Measurements from ENCODE around the gene OSBPL6.

OSBPL6 gene

DNA sequence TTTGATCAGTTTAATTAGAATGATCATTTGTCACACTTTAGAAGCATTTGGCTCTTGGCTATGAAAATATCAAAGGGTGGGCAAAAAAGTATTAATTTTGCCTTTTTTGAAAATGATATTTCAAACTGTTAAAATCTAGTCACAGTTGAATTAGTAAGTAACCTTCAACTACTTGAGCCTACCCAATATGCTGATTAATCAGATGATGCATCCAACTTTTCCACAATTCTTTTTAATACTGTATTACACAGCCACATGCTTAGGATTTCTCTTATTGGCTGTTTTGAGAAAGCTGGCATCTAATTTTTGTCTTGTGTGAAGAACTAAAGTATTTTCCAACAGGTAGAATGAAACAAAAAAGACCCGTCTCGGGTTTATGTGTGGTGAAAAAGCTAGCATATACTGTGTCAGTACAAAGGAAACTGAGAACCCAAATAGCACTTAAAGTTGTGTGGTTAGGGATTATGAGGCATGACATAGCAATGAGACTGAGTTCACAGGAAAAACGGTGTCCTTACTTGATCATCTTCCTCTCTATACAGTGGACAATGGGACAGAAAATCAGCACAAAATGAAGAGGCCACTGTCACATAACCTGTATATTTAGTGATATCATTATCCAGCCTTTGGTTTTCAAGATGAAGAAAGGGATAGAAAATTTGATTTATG, 11.7 kb downstream of the OSBPL6 start (continued):
- TF ChIP-seq, protein P1, sequence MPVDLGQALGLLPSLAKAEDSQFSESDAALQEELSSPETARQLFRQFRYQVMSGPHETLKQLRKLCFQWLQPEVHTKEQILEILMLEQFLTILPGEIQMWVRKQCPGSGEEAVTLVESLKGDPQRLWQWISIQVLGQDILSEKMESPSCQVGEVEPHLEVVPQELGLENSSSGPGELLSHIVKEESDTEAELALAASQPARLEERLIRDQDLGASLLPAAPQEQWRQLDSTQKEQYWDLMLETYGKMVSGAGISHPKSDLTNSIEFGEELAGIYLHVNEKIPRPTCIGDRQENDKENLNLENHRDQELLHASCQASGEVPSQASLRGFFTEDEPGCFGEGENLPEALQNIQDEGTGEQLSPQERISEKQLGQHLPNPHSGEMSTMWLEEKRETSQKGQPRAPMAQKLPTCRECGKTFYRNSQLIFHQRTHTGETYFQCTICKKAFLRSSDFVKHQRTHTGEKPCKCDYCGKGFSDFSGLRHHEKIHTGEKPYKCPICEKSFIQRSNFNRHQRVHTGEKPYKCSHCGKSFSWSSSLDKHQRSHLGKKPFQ (tag by site-specific recombination; IDR thresholded peaks at IDR 0.05) = no peak
- no peak for TF ChIP-seq SP3 (tag by site-specific recombination; IDR thresholded peaks at IDR 0.05)
- no peak for TF ChIP-seq ZNF2 (tag by site-specific recombination; IDR thresholded peaks at IDR 0.05)
- TF ChIP-seq ZNF585B (tag by site-specific recombination; IDR thresholded peaks at IDR 0.05) = no peak
- TF ChIP-seq, protein P2, sequence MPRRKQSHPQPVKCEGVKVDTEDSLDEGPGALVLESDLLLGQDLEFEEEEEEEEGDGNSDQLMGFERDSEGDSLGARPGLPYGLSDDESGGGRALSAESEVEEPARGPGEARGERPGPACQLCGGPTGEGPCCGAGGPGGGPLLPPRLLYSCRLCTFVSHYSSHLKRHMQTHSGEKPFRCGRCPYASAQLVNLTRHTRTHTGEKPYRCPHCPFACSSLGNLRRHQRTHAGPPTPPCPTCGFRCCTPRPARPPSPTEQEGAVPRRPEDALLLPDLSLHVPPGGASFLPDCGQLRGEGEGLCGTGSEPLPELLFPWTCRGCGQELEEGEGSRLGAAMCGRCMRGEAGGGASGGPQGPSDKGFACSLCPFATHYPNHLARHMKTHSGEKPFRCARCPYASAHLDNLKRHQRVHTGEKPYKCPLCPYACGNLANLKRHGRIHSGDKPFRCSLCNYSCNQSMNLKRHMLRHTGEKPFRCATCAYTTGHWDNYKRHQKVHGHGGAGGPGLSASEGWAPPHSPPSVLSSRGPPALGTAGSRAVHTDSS (tag by site-specific recombination; IDR thresholded peaks at IDR 0.05) = 0 out of 2 replicates have a peak, but pooled peaks have one; percentile 17
- TF ChIP-seq ZNF629 (tag by site-specific recombination; IDR thresholded peaks at IDR 0.05) = 0 out of 2 replicates have a peak, but pooled peaks have one; percentile 8
- TF ChIP-seq ZEB2 (tag by site-specific recombination; IDR thresholded peaks at IDR 0.05) = 0 out of 2 replicates have a peak, but pooled peaks have one; percentile 37
- TF ChIP-seq ZNF354C (tag by site-specific recombination; IDR thresholded peaks at IDR 0.05; ENCODE audit: borderline replicate concordance, low read depth) = no peak

DNA sequence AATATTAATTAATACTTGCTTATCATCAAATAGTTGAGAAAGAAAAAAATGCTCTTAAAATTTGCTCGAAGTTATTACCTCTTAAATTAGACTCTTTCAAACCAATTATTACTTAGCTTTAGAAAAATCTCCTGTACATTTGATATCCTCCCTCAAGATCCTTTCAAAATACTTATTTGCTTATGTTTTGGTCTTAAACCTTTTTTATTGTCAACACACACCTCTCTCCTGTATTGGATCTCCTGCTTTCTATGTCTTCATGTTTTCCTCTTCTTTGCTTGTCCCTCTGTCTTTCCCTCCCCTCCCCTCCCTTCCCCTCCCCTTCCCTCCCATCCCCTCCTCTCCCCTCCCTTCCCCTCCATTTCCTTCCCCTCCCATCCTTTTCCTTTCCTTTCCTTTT, 14.0 kb downstream of the OSBPL6 start:
- POLR2A ChIA-PET = no interaction called here
- CTCF ChIA-PET = interaction anchor here (1.2 to 1.5 kb wide), 2 partner anchors 15 to 63 kb away, joined by 3 to 4 read pairs; no protein-coding TSS in a partner anchor
- TF ChIP-seq ZNF335 (tag by site-specific recombination; conservative IDR thresholded peaks at IDR 0.05) = no peak
- no peak for TF ChIP-seq ZNF792 (tag by site-specific recombination; IDR thresholded peaks at IDR 0.05)
- TF ChIP-seq, protein P3, sequence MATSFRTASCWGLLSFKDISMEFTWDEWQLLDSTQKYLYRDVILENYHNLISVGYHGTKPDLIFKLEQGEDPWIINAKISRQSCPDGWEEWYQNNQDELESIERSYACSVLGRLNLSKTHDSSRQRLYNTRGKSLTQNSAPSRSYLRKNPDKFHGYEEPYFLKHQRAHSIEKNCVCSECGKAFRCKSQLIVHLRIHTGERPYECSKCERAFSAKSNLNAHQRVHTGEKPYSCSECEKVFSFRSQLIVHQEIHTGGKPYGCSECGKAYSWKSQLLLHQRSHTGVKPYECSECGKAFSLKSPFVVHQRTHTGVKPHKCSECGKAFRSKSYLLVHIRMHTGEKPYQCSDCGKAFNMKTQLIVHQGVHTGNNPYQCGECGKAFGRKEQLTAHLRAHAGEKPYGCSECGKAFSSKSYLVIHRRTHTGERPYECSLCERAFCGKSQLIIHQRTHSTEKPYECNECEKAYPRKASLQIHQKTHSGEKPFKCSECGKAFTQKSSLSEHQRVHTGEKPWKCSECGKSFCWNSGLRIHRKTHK (tag by site-specific recombination; IDR thresholded peaks at IDR 0.05) = no peak
- TF ChIP-seq ZNF777 (tag by site-specific recombination; IDR thresholded peaks at IDR 0.05; ENCODE audit: borderline replicate concordance) = no peak
- no peak for TF ChIP-seq ZNF830 (tag by site-specific recombination; IDR thresholded peaks at IDR 0.05; ENCODE audit: low read depth)
- no peak for TF ChIP-seq ZBTB8A (tag by site-specific recombination; IDR thresholded peaks at IDR 0.05)
- TF ChIP-seq ZNF24 (tag by site-specific recombination; IDR thresholded peaks at IDR 0.05) = no peak
- TF ChIP-seq MZF1 (tag by site-specific recombination; IDR thresholded peaks at IDR 0.05; ENCODE audit: borderline replicate concordance) = no peak
- TF ChIP-seq PRDM1 (tag by site-specific recombination; IDR thresholded peaks at IDR 0.05) = no peak
- no peaks in the 10 kb centered on the region for H3K36me3 ChIP-seq (ENCODE audit: control insufficient read depth in 2 of 2, insufficient read depth in 1 of 2, low read length in 2 of 2)
- no peak overlapping the region for H3K27ac ChIP-seq (ENCODE audit: extremely low read depth, low read depth, low read length)
- peaks cover 11% of the 10 kb centered on the region for H3K4me1 ChIP-seq (ENCODE audit: control insufficient read depth, insufficient read depth, low read length)
- no peaks in the 10 kb centered on the region for H3K9me3 ChIP-seq (ENCODE audit: control insufficient read depth, insufficient read depth, low read depth, low read length)
- no peak overlapping the region for H3K4me3 ChIP-seq (ENCODE audit: low read depth, low read length)

DNA sequence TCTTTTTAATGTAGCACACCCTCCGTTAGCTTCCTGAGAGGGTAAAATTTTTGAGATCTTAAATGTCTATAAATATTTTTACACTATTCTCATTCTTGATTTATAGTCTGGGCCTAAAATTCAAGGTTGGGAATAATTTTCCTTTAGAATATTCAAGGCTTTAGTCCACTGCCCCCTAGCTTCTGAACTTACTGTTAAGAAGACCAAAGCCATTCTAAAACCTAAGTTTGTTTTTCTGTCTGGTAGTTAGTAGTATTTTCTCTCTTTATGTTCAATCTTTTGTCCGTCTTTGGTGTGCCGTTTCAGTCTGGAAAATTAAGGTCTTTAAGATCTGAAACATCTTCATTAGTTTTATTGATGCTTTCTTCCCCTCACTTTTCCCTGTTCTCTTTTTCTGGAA, 14.5 kb downstream of the OSBPL6 start:
- TF ChIP-seq ZFP69B (tag by site-specific recombination; IDR thresholded peaks at IDR 0.05) (no peak), ZNF785 (tag by site-specific recombination; IDR thresholded peaks at IDR 0.05) (no peak), ZNF202 (tag by site-specific recombination; IDR thresholded peaks at IDR 0.05; ENCODE audit: borderline replicate concordance) (no peak)
- TF ChIP-seq, protein P4, sequence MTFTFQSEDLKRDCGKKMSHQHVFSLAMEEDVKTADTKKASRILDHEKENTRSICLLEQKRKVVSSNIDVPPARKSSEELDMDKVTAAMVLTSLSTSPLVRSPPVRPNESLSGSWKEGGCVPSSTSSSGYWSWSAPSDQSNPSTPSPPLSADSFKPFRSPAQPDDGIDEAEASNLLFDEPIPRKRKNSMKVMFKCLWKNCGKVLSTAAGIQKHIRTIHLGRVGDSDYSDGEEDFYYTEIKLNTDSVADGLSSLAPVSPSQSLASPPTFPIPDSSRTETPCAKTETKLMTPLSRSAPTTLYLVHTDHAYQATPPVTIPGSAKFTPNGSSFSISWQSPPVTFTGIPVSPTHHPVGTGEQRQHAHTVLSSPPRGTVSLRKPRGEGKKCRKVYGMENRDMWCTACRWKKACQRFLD (tag by site-specific recombination; IDR thresholded peaks at IDR 0.05) = no peak
- H3K4me3 ChIP-seq (ENCODE audit: low read depth, low read length) = no peak overlapping the region
- ChIA-PET POLR2A (no interaction called here), CTCF (interaction anchor here (0.7 to 1.5 kb wide), 4 partner anchors 16 to 62 kb away, joined by 3 to 5 read pairs (median 4); no protein-coding TSS in a partner anchor)
- no peaks in the 10 kb centered on the region for H3K9me3 ChIP-seq (ENCODE audit: control insufficient read depth, insufficient read depth, low read depth, low read length)
- H3K27ac ChIP-seq (ENCODE audit: extremely low read depth, low read depth, low read length) = no peak overlapping the region
- peaks cover 11% of the 10 kb centered on the region for H3K4me1 ChIP-seq (ENCODE audit: control insufficient read depth, insufficient read depth, low read length)
- H3K36me3 ChIP-seq (ENCODE audit: control insufficient read depth in 2 of 2, insufficient read depth in 1 of 2, low read length in 2 of 2) = no peaks in the 10 kb centered on the region

All from HEK293 (cell line).